DMS79 treated with DMSO at 0.1 percent for 48 hours (cell line): ENCODE data around the gene OR1C1.
"Not testable (repeated sequence)": the region's sequence is repeated elsewhere in the genome, so short reads cannot be mapped to it uniquely, and the experiment has no call there.

Source experiments
- DNase-seq: peaks from one replicate; lab custom pipeline; 2025; lab: John Stamatoyannopoulos, UW

Gene OR1C1, protein sequence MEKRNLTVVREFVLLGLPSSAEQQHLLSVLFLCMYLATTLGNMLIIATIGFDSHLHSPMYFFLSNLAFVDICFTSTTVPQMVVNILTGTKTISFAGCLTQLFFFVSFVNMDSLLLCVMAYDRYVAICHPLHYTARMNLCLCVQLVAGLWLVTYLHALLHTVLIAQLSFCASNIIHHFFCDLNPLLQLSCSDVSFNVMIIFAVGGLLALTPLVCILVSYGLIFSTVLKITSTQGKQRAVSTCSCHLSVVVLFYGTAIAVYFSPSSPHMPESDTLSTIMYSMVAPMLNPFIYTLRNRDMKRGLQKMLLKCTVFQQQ

DNA sequence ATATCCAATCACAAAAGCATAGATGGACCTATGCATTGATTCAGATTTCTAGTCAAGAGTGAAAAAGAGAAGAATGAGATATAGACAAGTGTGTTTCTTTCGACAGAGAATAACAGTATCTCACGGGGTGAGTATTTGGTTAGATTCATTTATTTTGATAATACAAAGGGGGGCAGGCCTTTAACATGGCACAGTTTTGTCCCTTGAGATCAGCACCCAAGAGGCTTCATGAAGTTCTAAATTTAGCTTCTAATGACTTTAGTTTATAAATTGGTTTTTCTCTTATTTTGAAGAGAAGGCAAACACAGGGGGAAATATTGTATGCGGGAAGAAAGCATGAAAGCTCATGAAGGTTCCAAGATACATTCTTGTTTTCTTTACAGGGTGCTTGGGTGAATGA lies at the start of gene OR1C1:
Gene OR1C1 (minus strand): TSS at position 101 of the 400 bp plus-strand sequence. CDS start 2,150 bp downstream, outside the sequence.
- no peak for DNase-seq

- no peak for DNase-seq
Measured at GRCh38 chr1:247797518-247797917, 37.2 kb upstream of the OR1C1 start.

- no peak for DNase-seq
Measured at GRCh38 chr1:247769603-247770002, 9.2 kb upstream of the OR1C1 start.

- not testable (repeated sequence) for DNase-seq
Measured at GRCh38 chr1:247754311-247754710, 6.0 kb downstream of the OR1C1 start.

DNA sequence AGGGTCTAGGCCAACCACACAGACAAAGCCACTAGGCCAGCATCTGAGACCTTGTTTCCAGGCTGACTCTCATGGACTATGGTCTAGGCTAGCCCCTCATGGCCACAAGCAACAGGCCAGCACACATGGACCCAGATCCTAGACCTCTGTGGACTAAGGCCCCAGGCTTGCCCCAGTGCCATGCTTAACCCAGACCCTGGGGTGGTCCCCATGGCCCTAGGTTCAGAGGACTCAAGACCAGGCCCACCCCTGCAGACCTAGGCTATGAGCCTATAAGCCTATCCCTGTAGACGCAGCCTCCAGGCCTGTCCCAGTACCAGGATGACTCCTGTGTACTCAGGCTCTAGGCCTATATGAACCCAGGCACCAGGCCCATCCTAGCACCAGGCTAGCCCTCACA lies 10.5 kb downstream of the OR1C1 start:
- no peak for DNase-seq

GRCh38 chr1:247748041-247748440 lies 12.3 kb downstream of the OR1C1 start, which contains the start of gene OR14A2:
Gene OR14A2, minus strand, starts transcription at chr1:247748141.
- no peak for DNase-seq

- DNase-seq, result no peak
Measured at GRCh38 chr1:247747616-247748015, 12.7 kb downstream of the OR1C1 start.

DNA sequence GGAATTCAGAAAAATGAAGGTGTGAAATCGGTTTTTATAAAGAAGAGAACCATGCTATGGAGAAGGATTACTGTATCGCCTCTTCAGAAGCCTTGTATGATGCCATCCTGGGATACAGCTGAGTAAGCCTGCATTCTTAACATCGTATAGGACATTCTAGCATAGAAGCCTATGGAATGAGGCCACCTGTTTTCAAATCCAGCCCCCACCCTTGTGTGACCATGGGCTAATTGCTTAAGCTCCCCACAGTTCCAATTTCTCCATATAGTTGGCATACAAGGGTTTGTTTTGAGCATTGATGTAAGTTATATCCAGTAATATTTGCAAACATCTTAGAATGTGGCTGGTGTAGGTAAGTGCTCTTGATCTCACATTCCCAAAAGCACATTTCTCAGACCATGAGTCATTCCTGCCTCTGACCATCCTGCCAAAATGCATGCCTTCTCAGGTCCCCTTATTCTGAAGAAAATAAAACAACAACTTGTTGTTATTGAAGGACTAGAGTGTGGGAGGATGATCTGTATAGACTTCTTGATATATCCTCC lies 13.9 kb downstream of the OR1C1 start:
- DNase-seq, result no peak

- not testable (repeated sequence) for DNase-seq
Measured at GRCh38 chr1:247742215-247742760, 18.1 kb downstream of the OR1C1 start.

GRCh38 chr1:247741756-247742155 lies 18.6 kb downstream of the OR1C1 start:
- no peak for DNase-seq

DNA sequence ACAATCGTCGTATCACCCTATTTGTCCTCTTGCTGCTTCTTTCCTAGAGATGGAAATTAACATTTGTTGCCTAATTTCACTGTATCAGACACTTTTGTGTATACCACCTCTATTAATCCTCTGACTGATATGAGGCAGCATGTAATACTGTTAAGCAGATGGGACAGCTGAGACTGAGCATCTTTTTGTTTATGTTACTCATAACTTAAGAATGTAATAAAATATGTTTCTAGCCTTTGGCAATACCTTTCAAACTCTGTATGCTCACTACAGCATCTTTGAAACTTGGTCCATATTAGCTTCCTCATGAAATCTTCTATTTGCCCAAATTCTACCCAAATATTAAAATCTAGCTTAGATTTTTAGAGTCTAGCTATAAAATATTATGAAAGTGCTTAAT lies 19.6 kb downstream of the OR1C1 start:
- no peak for DNase-seq

DNA sequence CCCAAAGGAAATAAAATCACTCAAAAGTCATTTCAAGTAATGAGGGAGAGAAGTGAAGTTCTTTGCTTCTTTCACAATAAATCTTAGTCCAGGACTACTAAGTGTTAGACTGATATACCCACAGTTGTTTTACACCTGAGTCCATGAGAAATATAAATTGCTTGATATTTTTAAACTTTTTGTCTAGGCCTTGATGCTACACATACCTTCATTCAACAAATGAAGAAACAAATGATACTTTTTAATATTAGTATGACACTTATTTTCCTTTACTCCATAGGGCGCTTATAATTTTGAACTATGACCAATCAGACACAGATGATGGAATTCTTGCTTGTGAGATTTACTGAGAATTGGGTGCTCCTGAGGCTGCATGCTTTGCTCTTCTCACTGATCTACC lies 22.0 kb downstream of the OR1C1 start, which contains the start of gene OR14K1:
Gene OR14K1 (plus strand): TSS at position 301 of the 400 bp plus-strand sequence. CDS start 0 bp downstream, at position 301.
- no peak for DNase-seq

DNA sequence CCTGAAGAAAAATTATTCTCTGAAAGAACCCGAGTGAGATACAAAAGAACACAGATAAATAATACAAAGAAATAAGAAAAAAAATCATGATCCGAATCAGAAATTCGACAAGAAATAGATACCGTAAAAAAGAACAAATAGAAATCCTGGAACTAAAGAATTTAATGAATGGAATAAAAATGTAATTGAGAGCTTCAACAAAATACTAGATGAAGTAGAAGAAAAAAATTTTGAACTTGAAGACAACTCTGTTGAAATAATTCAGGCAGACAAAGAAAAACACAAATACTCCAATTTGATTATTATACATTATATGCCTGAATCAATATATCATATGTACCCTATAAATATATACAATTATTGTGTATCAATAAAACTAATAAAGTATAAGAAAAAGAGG lies 39.1 kb downstream of the OR1C1 start:
- no peak for DNase-seq

DNA sequence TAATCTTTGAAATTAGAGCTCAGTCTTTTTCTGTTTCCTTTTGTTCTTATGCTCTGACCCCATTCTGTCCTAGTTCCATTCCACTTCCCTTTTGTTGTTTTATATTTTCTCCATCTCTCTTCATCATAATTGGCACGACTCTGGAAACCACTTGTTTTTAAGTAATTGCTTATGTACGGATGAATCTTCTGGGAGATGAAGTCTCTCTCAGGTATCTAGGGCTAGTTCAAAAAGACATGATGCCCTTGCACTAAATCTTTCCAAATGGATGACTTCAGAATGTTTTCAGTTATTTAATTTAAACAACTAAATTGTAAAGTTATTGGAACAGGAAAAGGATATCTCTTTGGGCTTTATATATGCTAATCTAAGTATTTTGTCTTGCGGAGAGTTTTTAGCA lies 43.8 kb downstream of the OR1C1 start, which contains the start of gene OR6F1:
Gene OR6F1 (minus strand): TSS at position 101 of the 400 bp plus-strand sequence. CDS start 3,891 bp downstream, outside the sequence.
- no peak for DNase-seq

- DNase-seq, result no peak
Measured at GRCh38 chr1:247713753-247714152, 46.6 kb downstream of the OR1C1 start.

DNA sequence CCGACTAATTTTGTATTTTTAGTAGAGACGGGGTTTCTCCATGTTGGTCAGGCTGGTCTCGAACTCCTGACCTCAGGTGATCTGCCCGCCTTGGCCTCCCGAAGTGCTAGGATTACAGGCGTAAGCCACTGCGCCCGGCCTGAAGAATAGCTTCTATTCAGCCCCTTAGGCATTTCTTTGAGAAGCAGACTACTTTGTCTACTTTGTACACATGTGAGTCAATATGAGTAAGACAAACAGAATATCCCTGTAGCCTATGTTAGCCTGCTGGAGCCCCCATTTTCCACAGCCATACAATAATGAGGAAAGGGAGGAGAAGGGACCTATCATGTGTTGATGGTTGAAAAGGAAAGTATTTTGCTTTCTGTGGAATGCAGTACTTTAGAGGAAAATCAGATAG lies 49.7 kb downstream of the OR1C1 start:
- not testable (repeated sequence) for DNase-seq
